Keratinocyte (primary cell): ENCODE measurements around the gene SETBP1. TPM values are rescaled to one million over a fixed set of nuclear protein-coding genes. Genes with fewer than 3 reads are reported as not detected.

Experiments
- DNase-seq: peaks from one replicate; pipeline ENCODE4 v3.0.0-alpha.2; 2011; ENCODE audit warnings: low read depth, missing footprints, low spot score
- FAIRE-seq: peaks from 2 replicates; lab custom pipeline; 2011; peaks lifted over from hg19 to GRCh38; lab: Jason Lieb, UNC
- H2AFZ ChIP-seq: 2 replicates; pipeline ENCODE4 v1.6.0; 2012; ENCODE audit warnings: low read length, control low read depth, inconsistent platforms; ENCODE audit not compliant: control insufficient read depth
- H3K27ac ChIP-seq: 2 replicates; pipeline ENCODE4 v1.5.1; 2011; ENCODE audit warnings: low read length; ENCODE audit not compliant: control insufficient read depth, insufficient read depth
- H3K27me3 ChIP-seq: 3 replicates; pipeline ENCODE4 v1.6.0; 2011; ENCODE audit warnings: low read length; ENCODE audit not compliant: control insufficient read depth, insufficient read depth; ENCODE audit errors: extremely low read depth
- H3K36me3 ChIP-seq, 2 experiments: 2 replicates in 1 of 2; 3 replicates in 1 of 2; pipeline ENCODE4 v1.5.1; 2011; ENCODE audit warnings: low read length in 2 of 2, mild to moderate bottlenecking in 1 of 2; ENCODE audit not compliant: control insufficient read depth in 2 of 2, insufficient read depth in 2 of 2; ENCODE audit errors: extremely low read depth in 1 of 2
- H3K4me1 ChIP-seq: 3 replicates; pipeline ENCODE4 v1.5.1; 2011; ENCODE audit warnings: low read length; ENCODE audit not compliant: control insufficient read depth, insufficient read depth; ENCODE audit errors: extremely low read depth
- H3K4me2 ChIP-seq: 3 replicates; pipeline ENCODE4 v1.6.0; 2011; ENCODE audit warnings: low read depth, low read length; ENCODE audit not compliant: control insufficient read depth, insufficient read depth; ENCODE audit errors: extremely low read depth
- H3K4me3 ChIP-seq, 3 experiments: fragments of 200-600 bp in 1 of 3; sonication (generic) in 1 of 3; 2 replicates in 2 of 3; 3 replicates in 1 of 3; pipeline ENCODE4 v1.5.1; 2011 to 2016; ENCODE audit warnings: low read length in 3 of 3, mild to moderate bottlenecking in 3 of 3, control low read depth in 2 of 3, inconsistent platforms in 1 of 3, low read depth in 1 of 3, mixed read lengths in 1 of 3, mixed run types in 1 of 3, moderate library complexity in 1 of 3; ENCODE audit not compliant: control insufficient read depth in 2 of 3, insufficient read depth in 2 of 3; ENCODE audit errors: extremely low read depth in 1 of 3
- H3K79me2 ChIP-seq: 2 replicates; pipeline ENCODE4 v1.6.0; 2012; ENCODE audit warnings: low read length; ENCODE audit not compliant: control insufficient read depth, insufficient read depth
- H3K9ac ChIP-seq: 3 replicates; pipeline ENCODE4 v1.6.0; 2011; ENCODE audit warnings: low read length; ENCODE audit not compliant: control insufficient read depth, insufficient read depth; ENCODE audit errors: extremely low read depth
- H3K9me1 ChIP-seq: 3 replicates; pipeline ENCODE4 v1.6.0; 2011; ENCODE audit warnings: low read length; ENCODE audit not compliant: control insufficient read depth, insufficient read depth; ENCODE audit errors: extremely low read depth
- H3K9me3 ChIP-seq: 2 replicates; pipeline ENCODE4 v1.5.1; 2012; ENCODE audit warnings: low read depth, low read length; ENCODE audit not compliant: control insufficient read depth
- H4K20me1 ChIP-seq: 3 replicates; pipeline ENCODE4 v1.6.0; 2011; ENCODE audit warnings: low read length; ENCODE audit not compliant: control insufficient read depth, insufficient read depth; ENCODE audit errors: extremely low read depth
- EZH2 ChIP-seq: IDR thresholded peaks from one replicate; pipeline ENCODE4 v1.6.1; 2012; ENCODE audit warnings: inconsistent platforms, mild to moderate bottlenecking, low read length, moderate library complexity
- dilution Hi-C: fragments of 300-500 bp; cut with MboI; formaldehyde crosslinking; loops from one replicate; pipeline ENCODE4 v1.7.0; 2020; ENCODE audit warnings: low sequenced_read_pairs; ENCODE audit not compliant: extremely low pct_ligation_motif_present
- polyA plus RNA-seq, 5 experiments: library from polyadenylated mRNA; depleted of rRNA in 3 of 5; stranded (reverse) in 3 of 5; stranded (forward) in 1 of 5; unstranded in 1 of 5; fragments of >200 nt; gene quantifications; 1 replicate in 1 of 5; 2 replicates in 3 of 5; 3 replicates in 1 of 5; pipeline versions ENCODE4 v1.2.1 to v1.2.3, GENCODE V29; 2011 to 2012; ENCODE audit warnings: missing spikeins in 2 of 5, low read depth in 1 of 5, low replicate concordance in 1 of 5
- TF ChIP-seq, protein P1 (sequence below), 3 experiments: IDR thresholded peaks in 1 of 3; conservative IDR thresholded peaks in 1 of 3; optimal IDR thresholded peaks in 1 of 3; 2 replicates in 2 of 3; 3 replicates in 1 of 3; pipeline versions ENCODE3 to v1.5.1; 2011; ENCODE audit warnings: low read length in 3 of 3, mild to moderate bottlenecking in 3 of 3, moderate library complexity in 2 of 3, control low read depth in 1 of 3, inconsistent platforms in 1 of 3; ENCODE audit not compliant: insufficient read depth in 2 of 3; ENCODE audit errors: extremely low read depth in 1 of 3

Gene SETBP1
- polyA plus RNA-seq, 1 donor (not counting 4 experiments of a cell fraction or from before 2014, with no cell fraction given), result 3.3 TPM

DNA sequence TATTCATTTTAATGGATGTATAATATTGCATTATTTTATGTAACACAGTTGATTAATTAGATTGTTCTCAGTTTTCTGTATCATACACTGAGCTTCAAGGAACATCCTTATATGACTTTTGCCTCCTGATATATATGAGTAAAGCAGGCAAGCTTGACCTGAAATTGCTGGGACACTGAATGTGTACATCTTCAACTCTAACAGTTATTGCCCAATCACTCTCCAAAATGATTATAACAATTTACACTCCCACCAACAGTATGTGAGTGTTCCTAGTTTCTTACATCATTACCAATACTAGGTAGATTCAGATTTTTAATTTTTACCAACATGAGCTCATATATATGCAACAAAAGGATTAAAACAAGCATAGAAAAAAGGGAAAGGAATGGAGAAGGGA, 379.4 kb downstream of the SETBP1 start:
- Histone ChIP-seq H3K9me1 (no peaks in the 10 kb centered on the region), H3K9me3 (no peaks in the 10 kb centered on the region), H2AFZ (no peak overlapping the region), H3K4me2 (peak overlapping the region; percentile 39), H3K9ac (no peak overlapping the region), H3K27me3 (no peaks in the 10 kb centered on the region), H3K79me2 (no peaks in the 10 kb centered on the region), H3K4me3 (no peak overlapping the region), H3K36me3 (peaks cover 0 to 4% of the 10 kb centered on the region in 2 experiments), H3K27ac (no peak overlapping the region), H3K4me1 (peaks cover 11% of the 10 kb centered on the region), H4K20me1 (no peaks in the 10 kb centered on the region)
- FAIRE-seq (peak; percentile 49), DNase-seq (no peak)
- dilution Hi-C loops, result no loop called here
- TF ChIP-seq, protein P1, sequence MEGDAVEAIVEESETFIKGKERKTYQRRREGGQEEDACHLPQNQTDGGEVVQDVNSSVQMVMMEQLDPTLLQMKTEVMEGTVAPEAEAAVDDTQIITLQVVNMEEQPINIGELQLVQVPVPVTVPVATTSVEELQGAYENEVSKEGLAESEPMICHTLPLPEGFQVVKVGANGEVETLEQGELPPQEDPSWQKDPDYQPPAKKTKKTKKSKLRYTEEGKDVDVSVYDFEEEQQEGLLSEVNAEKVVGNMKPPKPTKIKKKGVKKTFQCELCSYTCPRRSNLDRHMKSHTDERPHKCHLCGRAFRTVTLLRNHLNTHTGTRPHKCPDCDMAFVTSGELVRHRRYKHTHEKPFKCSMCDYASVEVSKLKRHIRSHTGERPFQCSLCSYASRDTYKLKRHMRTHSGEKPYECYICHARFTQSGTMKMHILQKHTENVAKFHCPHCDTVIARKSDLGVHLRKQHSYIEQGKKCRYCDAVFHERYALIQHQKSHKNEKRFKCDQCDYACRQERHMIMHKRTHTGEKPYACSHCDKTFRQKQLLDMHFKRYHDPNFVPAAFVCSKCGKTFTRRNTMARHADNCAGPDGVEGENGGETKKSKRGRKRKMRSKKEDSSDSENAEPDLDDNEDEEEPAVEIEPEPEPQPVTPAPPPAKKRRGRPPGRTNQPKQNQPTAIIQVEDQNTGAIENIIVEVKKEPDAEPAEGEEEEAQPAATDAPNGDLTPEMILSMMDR (optimal IDR thresholded peaks at IDR 0.05 in 1 of 3, IDR thresholded peaks at IDR 0.05 in 1 of 3, conservative IDR thresholded peaks at IDR 0.05 in 1 of 3; ENCODE audit: extremely low read depth in 1 of 3, insufficient read depth in 2 of 3, low read length in 3 of 3), result no peak
- no peak for TF ChIP-seq EZH2

- Histone ChIP-seq H4K20me1 (no peaks in the 10 kb centered on the region), H3K4me1 (peaks cover 11% of the 10 kb centered on the region), H3K9me3 (no peaks in the 10 kb centered on the region), H3K4me3 (no peak overlapping the region), H3K36me3 (peaks cover 0 to 4% of the 10 kb centered on the region in 2 experiments), H3K79me2 (no peaks in the 10 kb centered on the region), H3K4me2 (no peak overlapping the region), H3K9ac (no peak overlapping the region), H3K27me3 (no peaks in the 10 kb centered on the region), H2AFZ (no peak overlapping the region), H3K27ac (no peak overlapping the region), H3K9me1 (no peaks in the 10 kb centered on the region)
- DNase-seq (no peak), FAIRE-seq (no peak)
- dilution Hi-C loops, result no loop called here
- TF ChIP-seq, protein P1 (optimal IDR thresholded peaks at IDR 0.05 in 1 of 3, IDR thresholded peaks at IDR 0.05 in 1 of 3, conservative IDR thresholded peaks at IDR 0.05 in 1 of 3; ENCODE audit: extremely low read depth in 1 of 3, insufficient read depth in 2 of 3, low read length in 3 of 3), result no peak
- no peak for TF ChIP-seq EZH2
Observed at GRCh38 chr18:45061359-45061758, 380.7 kb downstream of the SETBP1 start.
